ENCODE results near the gene IFT27.
"Not testable (repeated sequence)": the region's sequence is repeated elsewhere in the genome, so short reads cannot be mapped to it uniquely, and the experiment has no call there.

IFT27 gene

GRCh38 chr22:36736701-36737320 is 39.1 kb downstream of the IFT27 start:
- DNase-seq: no peak
- H3K4me3 ChIP-seq (ENCODE audit: low read depth, low read length): no peak overlapping the region
- no peaks in the 10 kb centered on the region for H3K9me3 ChIP-seq
- no peak for TF ChIP-seq CTCF (IDR thresholded peaks at IDR 0.05; ENCODE audit: low read depth, low read length)
- H3K4me1 ChIP-seq: no peaks in the 10 kb centered on the region
- no peaks in the 10 kb centered on the region for H3K36me3 ChIP-seq
- H3K27me3 ChIP-seq: no peaks in the 10 kb centered on the region

- Histone ChIP-seq H3K4me1 (no peaks in the 10 kb centered on the region), H3K4me3 (ENCODE audit: low read depth, low read length) (no peak overlapping the region), H3K36me3 (no peaks in the 10 kb centered on the region), H3K27me3 (no peaks in the 10 kb centered on the region), H3K9me3 (no peaks in the 10 kb centered on the region)
- DNase-seq: no peak
- no peak for TF ChIP-seq CTCF (IDR thresholded peaks at IDR 0.05; ENCODE audit: low read depth, low read length)
Measured at GRCh38 chr22:36734171-36735058, 41.5 kb downstream of the IFT27 start.

GRCh38 chr22:36733271-36733670 is 42.6 kb downstream of the IFT27 start:
- no peak for DNase-seq
- TF ChIP-seq CTCF (IDR thresholded peaks at IDR 0.05; ENCODE audit: low read depth, low read length): no peak
- H3K27me3 ChIP-seq: no peaks in the 10 kb centered on the region

GRCh38 chr22:36732609-36733008 is 43.3 kb downstream of the IFT27 start:
- no peak for TF ChIP-seq CTCF (IDR thresholded peaks at IDR 0.05; ENCODE audit: low read depth, low read length)

More at GRCh38 chr22:36733271-36733670, 42.6 kb downstream of the IFT27 start:
- Histone ChIP-seq H3K36me3 (no peaks in the 10 kb centered on the region), H3K4me1 (no peaks in the 10 kb centered on the region), H3K9me3 (no peaks in the 10 kb centered on the region), H3K4me3 (ENCODE audit: low read depth, low read length) (no peak overlapping the region)

GRCh38 chr22:36731916-36732315 is 44.0 kb downstream of the IFT27 start:
- DNase-seq: no peak
- no peaks in the 10 kb centered on the region for H3K27me3 ChIP-seq
- H3K9me3 ChIP-seq: no peaks in the 10 kb centered on the region
- no peak for TF ChIP-seq CTCF (IDR thresholded peaks at IDR 0.05; ENCODE audit: low read depth, low read length)
- no peaks in the 10 kb centered on the region for H3K36me3 ChIP-seq
- H3K4me1 ChIP-seq: no peaks in the 10 kb centered on the region
- no peak overlapping the region for H3K4me3 ChIP-seq (ENCODE audit: low read depth, low read length)

More at GRCh38 chr22:36732609-36733008, 43.3 kb downstream of the IFT27 start:
- Histone ChIP-seq H3K4me3 (ENCODE audit: low read depth, low read length) (no peak overlapping the region), H3K4me1 (no peaks in the 10 kb centered on the region), H3K9me3 (no peaks in the 10 kb centered on the region), H3K36me3 (no peaks in the 10 kb centered on the region), H3K27me3 (no peaks in the 10 kb centered on the region)
- no peak for DNase-seq

GRCh38 chr22:36731321-36731720 is 44.6 kb downstream of the IFT27 start:
- H3K4me1 ChIP-seq, H3K36me3 ChIP-seq: not testable (repeated sequence)

More at GRCh38 chr22:36731321-36731720, 44.6 kb downstream of the IFT27 start:
- not testable (repeated sequence) for H3K9me3 ChIP-seq; DNase-seq; H3K27me3 ChIP-seq; H3K4me3 ChIP-seq (ENCODE audit: low read depth, low read length)
